AG04450 (cell line): ENCODE data around the gene RNF14. TPM values are rescaled to one million over a fixed set of nuclear protein-coding genes. Genes with fewer than 3 reads are reported as not detected.

Source experiments
- CTCF ChIA-PET: fragments of 300-600, 350-600 bp; formaldehyde crosslinking; extraction: SDS; loops from one replicate; lab custom pipeline; 2022; ENCODE audit warnings: antibody characterized with exemption, inconsistent platforms; lab: Charles Lee
- POLR2A ChIA-PET: fragments of 350-600 bp; formaldehyde crosslinking; extraction: SDS; loops from one replicate; lab custom pipeline; 2021; ENCODE audit warnings: antibody characterized with exemption, inconsistent platforms; lab: Yijun Ruan, JAX
- DNase-seq: peaks from one replicate; pipeline ENCODE4 v3.0.0-alpha.2; 2011; ENCODE audit warnings: low read depth, low spot score
- H3K27ac ChIP-seq: one replicate; pipeline ENCODE4 v1.5.1; 2012; ENCODE audit warnings: low read depth, low read length, control low read depth
- H3K27me3 ChIP-seq: one replicate; pipeline ENCODE4 v1.6.0; 2012; ENCODE audit warnings: low read length; ENCODE audit not compliant: control insufficient read depth, insufficient read depth
- H3K4me3 ChIP-seq: 2 replicates; pipeline ENCODE4 v1.5.1; 2011; ENCODE audit warnings: mild to moderate bottlenecking, low read depth, low read length, control low read depth
- H3K9me3 ChIP-seq: 2 replicates; pipeline ENCODE4 v1.5.1; 2012; ENCODE audit warnings: low read length; ENCODE audit not compliant: control insufficient read depth, insufficient read depth
- CTCF ChIP-seq: IDR thresholded peaks from 2 replicates; pipeline ENCODE4 v1.5.1; 2011; ENCODE audit warnings: low read depth, low read length, control low read depth, inconsistent platforms
- polyA plus RNA-seq: library from polyadenylated mRNA; depleted of rRNA; stranded (reverse); fragments of >200 nt; gene quantifications from 2 replicates; pipeline ENCODE4 v1.2.3, GENCODE V29; 2011

RNF14 gene
- polyA plus RNA-seq, 1 experiment: 38.1 TPM

GRCh38 chr5:142012792-142013388 is 44.0 kb downstream of the RNF14 start, which contains the start of gene GNPDA1:
Gene GNPDA1 (minus strand): TSS chr5:142013027. CDS start chr5:142012035, 992 bp downstream.
- H3K27me3 ChIP-seq: no peaks in the 10 kb centered on the region
- H3K4me3 ChIP-seq: peak within 1 kb of the TSS; percentile 93
- CTCF ChIA-PET: interaction anchor here (0.5 to 7.4 kb wide), 17 partner anchors 8 to 132 kb away, joined by 3 to 84 read pairs (median 5); no protein-coding TSS in a partner anchor
- TF ChIP-seq CTCF: no peak
- DNase-seq: peak; percentile 37
- peak within 1 kb of the TSS; percentile 65 for H3K27ac ChIP-seq
- POLR2A ChIA-PET: interaction anchor here (0.7 to 2.2 kb wide), 4 partner anchors 12 to 321 kb away, joined by 3 to 4 read pairs (median 4); no protein-coding TSS in a partner anchor
- H3K9me3 ChIP-seq: no peaks in the 10 kb centered on the region

GRCh38 chr5:142013734-142014521 is 45.0 kb downstream of the RNF14 start:
- H3K9me3 ChIP-seq: no peaks in the 10 kb centered on the region
- no peaks in the 10 kb centered on the region for H3K27me3 ChIP-seq
- no peak for DNase-seq
- no peak overlapping the region for H3K4me3 ChIP-seq
- no peak overlapping the region for H3K27ac ChIP-seq
- ChIA-PET CTCF (interaction anchor here (0.5 to 7.4 kb wide), 25 partner anchors 11 to 826 kb away, joined by 3 to 84 read pairs (median 5); partner anchors contain the start of gene RNF14), POLR2A (interaction anchor here (0.6 to 2.2 kb wide), 3 partner anchors 11 to 79 kb away, joined by 4 to 5 read pairs (median 4); no protein-coding TSS in a partner anchor)
- no peak for TF ChIP-seq CTCF

- DNase-seq: no peak
- POLR2A ChIA-PET: interaction anchor here (1.5 kb wide), 1 partner anchor 95 kb away, joined by 3 read pairs; no protein-coding TSS in a partner anchor
- Histone ChIP-seq H3K27me3 (no peaks in the 10 kb centered on the region), H3K9me3 (no peaks in the 10 kb centered on the region), H3K4me3 (no peak overlapping the region), H3K27ac (no peak overlapping the region)
- CTCF ChIA-PET: interaction anchor here (0.5 to 5.5 kb wide), 25 partner anchors 10 to 824 kb away, joined by 3 to 35 read pairs (median 4); partner anchors contain the start of gene RNF14
- TF ChIP-seq CTCF: peak; percentile 42
These were observed 46.1 kb downstream of the RNF14 start for GRCh38 chr5:142014911-142015584.

- H3K27me3 ChIP-seq: no peaks in the 10 kb centered on the region
- H3K27ac ChIP-seq: no peak overlapping the region
- POLR2A ChIA-PET: interaction anchor here (1.5 kb wide), 1 partner anchor 94 kb away, joined by 3 read pairs; no protein-coding TSS in a partner anchor
- TF ChIP-seq CTCF: no peak
- H3K4me3 ChIP-seq: no peak overlapping the region
- CTCF ChIA-PET: interaction anchor here (0.6 to 5.5 kb wide), 14 partner anchors 9 to 324 kb away, joined by 3 to 35 read pairs (median 4); no protein-coding TSS in a partner anchor
- DNase-seq: no peak
- H3K9me3 ChIP-seq: no peaks in the 10 kb centered on the region
These were observed 47.1 kb downstream of the RNF14 start for GRCh38 chr5:142015781-142016533.
